Mesenchymal stem cell (in vitro differentiated cells and primary cell): ENCODE data around the gene RAP1GAP.

ENCODE experiments used
- DNase-seq: peaks from one replicate; pipeline ENCODE4 v3.0.0-alpha.2; 2013
- H2AFZ ChIP-seq: one replicate; pipeline ENCODE4 v1.6.1; 2013; ENCODE audit warnings: low read depth, mild to moderate bottlenecking, control low read depth, inconsistent platforms, low read length, moderate library complexity
- H2AK5ac ChIP-seq: 2 replicates; pipeline ENCODE4 v1.6.1; 2013; ENCODE audit warnings: low read length, moderate library complexity, mild to moderate bottlenecking, inconsistent platforms; ENCODE audit not compliant: severe bottlenecking
- H2BK120ac ChIP-seq: one replicate; pipeline ENCODE4 v1.6.1; 2013; ENCODE audit warnings: low read depth, mild to moderate bottlenecking, inconsistent platforms, low read length, moderate library complexity
- H2BK12ac ChIP-seq, 2 experiments: one replicate each; pipeline ENCODE4 v1.6.1; 2013; ENCODE audit warnings: inconsistent platforms in 2 of 2, low read length in 2 of 2, mild to moderate bottlenecking in 2 of 2, moderate library complexity in 2 of 2, control low read depth in 1 of 2
- H2BK15ac ChIP-seq: one replicate; pipeline ENCODE4 v1.6.1; 2013; ENCODE audit warnings: mild to moderate bottlenecking, low read depth, inconsistent platforms; ENCODE audit not compliant: poor library complexity, severe bottlenecking
- H2BK5ac ChIP-seq: 2 replicates; pipeline ENCODE4 v1.6.1; 2013; ENCODE audit warnings: low read depth, mild to moderate bottlenecking, low read length, control low read depth, inconsistent platforms; ENCODE audit not compliant: poor library complexity, severe bottlenecking
- H3K14ac ChIP-seq, 2 experiments: one replicate each; pipeline ENCODE4 v1.6.1; 2013; ENCODE audit warnings: inconsistent platforms in 2 of 2, low read length in 2 of 2, control low read depth in 1 of 2, mild to moderate bottlenecking in 1 of 2, moderate library complexity in 1 of 2
- H3K18ac ChIP-seq, 2 experiments: one replicate each; pipeline ENCODE4 v1.6.1; 2013; ENCODE audit warnings: inconsistent platforms in 2 of 2, low read length in 2 of 2, control low read depth in 1 of 2, low read depth in 1 of 2, mild to moderate bottlenecking in 1 of 2
- H3K23ac ChIP-seq, 2 experiments: one replicate each; pipeline ENCODE4 v1.6.1; 2013; ENCODE audit warnings: inconsistent platforms in 2 of 2, low read length in 2 of 2, mild to moderate bottlenecking in 2 of 2, moderate library complexity in 2 of 2, control low read depth in 1 of 2
- H3K27ac ChIP-seq: 2 replicates; pipeline ENCODE4 v1.5.1; 2013; ENCODE audit warnings: mild to moderate bottlenecking, moderate library complexity, low read length, control low read depth, inconsistent platforms; ENCODE audit not compliant: poor library complexity, severe bottlenecking
- H3K27me3 ChIP-seq, 2 experiments: 2 replicates each; pipeline versions ENCODE4 v1.6.1 to v1.7.0; 2013; ENCODE audit warnings: low read length in 2 of 2, mild to moderate bottlenecking in 2 of 2, moderate library complexity in 2 of 2, control low read depth in 1 of 2, inconsistent platforms in 1 of 2; ENCODE audit not compliant: control insufficient read depth in 1 of 2, insufficient read depth in 1 of 2
- H3K36me3 ChIP-seq, 2 experiments: 2 replicates each; pipeline versions ENCODE4 v1.6.1 to v1.7.0; 2013; ENCODE audit warnings: low read length in 2 of 2, control low read depth in 1 of 2, inconsistent platforms in 1 of 2, low read depth in 1 of 2, mild to moderate bottlenecking in 1 of 2; ENCODE audit not compliant: insufficient read depth in 2 of 2, control insufficient read depth in 1 of 2
- H3K4ac ChIP-seq, 2 experiments: one replicate each; pipeline ENCODE4 v1.6.1; 2013; ENCODE audit warnings: inconsistent platforms in 2 of 2, low read length in 2 of 2, mild to moderate bottlenecking in 2 of 2, moderate library complexity in 2 of 2, control low read depth in 1 of 2, low read depth in 1 of 2
- H3K4me1 ChIP-seq: 2 replicates; pipeline ENCODE4 v1.6.1; 2013; ENCODE audit warnings: low read depth, low read length, control low read depth; ENCODE audit not compliant: control insufficient read depth, insufficient read depth
- H3K4me2 ChIP-seq: 2 replicates; pipeline ENCODE4 v1.6.1; 2013; ENCODE audit warnings: low read length, mild to moderate bottlenecking, inconsistent platforms; ENCODE audit not compliant: poor library complexity, severe bottlenecking
- H3K4me3 ChIP-seq, 2 experiments: 2 replicates each; pipeline versions ENCODE4 v1.5.1 to v1.7.0; 2013; ENCODE audit warnings: low read length in 2 of 2, mild to moderate bottlenecking in 2 of 2, control low read depth in 1 of 2, low read depth in 1 of 2; ENCODE audit not compliant: insufficient read depth in 1 of 2
- H3K79me1 ChIP-seq: replicated peaks from 2 replicates; pipeline ENCODE4 v1.6.1; 2013; ENCODE audit warnings: mild to moderate bottlenecking, control low read depth, low read length, inconsistent platforms; ENCODE audit not compliant: poor library complexity, severe bottlenecking
- H3K9ac ChIP-seq: 2 replicates; pipeline ENCODE4 v1.7.0; 2013; ENCODE audit warnings: mild to moderate bottlenecking, low read length, moderate library complexity
- H3K9me3 ChIP-seq: 2 replicates; pipeline ENCODE4 v1.7.0; 2013; ENCODE audit warnings: mild to moderate bottlenecking, low read length; ENCODE audit not compliant: control insufficient read depth
- H4K8ac ChIP-seq: one replicate; pipeline ENCODE4 v1.6.1; 2013; ENCODE audit warnings: inconsistent platforms, mild to moderate bottlenecking, low read length, moderate library complexity
- H4K91ac ChIP-seq: one replicate; pipeline ENCODE4 v1.6.1; 2013; ENCODE audit warnings: mild to moderate bottlenecking, low read length, inconsistent platforms
- WGBS: methylation state at CpG from one replicate; pipeline ENCODE4 v1.1.7; 2013; ENCODE audit warnings: mixed read lengths; 5-methylcytosine and 5-hydroxymethylcytosine counted together

RAP1GAP gene

DNA sequence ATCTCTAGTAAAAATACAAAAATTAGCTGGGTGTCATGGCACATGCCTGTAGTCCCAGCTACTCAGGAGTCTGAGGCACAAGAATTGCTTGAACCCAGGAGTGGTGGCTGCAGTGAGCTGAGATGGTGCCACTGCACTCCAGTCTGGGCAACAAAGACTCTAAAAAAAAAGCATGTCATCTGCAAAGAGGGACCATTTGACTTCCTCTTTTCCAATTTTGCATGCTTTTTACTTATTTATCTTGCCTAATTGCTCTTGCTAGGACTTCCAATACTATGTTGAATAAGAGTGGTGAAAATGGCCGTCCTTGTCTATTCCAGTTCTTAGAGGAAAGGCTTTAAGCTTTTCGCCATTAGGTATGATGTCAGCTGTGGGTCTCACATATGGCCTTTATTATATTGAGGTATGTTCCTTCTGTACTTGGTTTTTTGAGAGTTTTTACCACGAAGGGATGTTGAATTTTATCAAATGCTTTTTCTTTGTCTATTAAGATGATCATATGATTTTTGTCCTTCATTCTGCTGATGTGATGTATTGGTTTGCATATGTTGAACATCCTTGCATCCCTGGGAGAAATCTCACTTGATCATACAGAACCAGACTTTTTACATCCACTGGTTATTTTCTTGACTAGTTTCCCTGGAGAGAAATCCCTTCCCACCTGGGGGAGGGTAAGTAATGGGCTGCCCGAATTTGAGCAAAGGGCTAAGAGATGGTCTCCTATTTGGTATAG lies 17.0 kb upstream of the RAP1GAP start:
- Histone ChIP-seq H3K9me3 (peaks cover 27% of the 10 kb centered on the region), H2BK12ac (no peak overlapping the region), H3K27ac (no peak overlapping the region), H3K23ac (no peak overlapping the region), H3K4me2 (no peak overlapping the region), H3K4ac (no peak overlapping the region), H3K79me1 (peaks cover 15% of the 10 kb centered on the region), H2BK120ac (no peak overlapping the region), H4K91ac (no peak overlapping the region), H3K14ac (no peak overlapping the region), H2BK5ac (no peak overlapping the region), H4K8ac (no peak overlapping the region), H3K9ac (no peak overlapping the region), H2AK5ac (no peak overlapping the region), H3K4me3 (no peak overlapping the region), H3K36me3 (peaks cover 39 to 87% of the 10 kb centered on the region in 2 experiments), H3K27me3 (no peaks in the 10 kb centered on the region), H3K4me1 (no peaks in the 10 kb centered on the region), H2AFZ (no peak overlapping the region), H2BK15ac (no peak overlapping the region), H3K18ac (no peak overlapping the region)
- no peak for DNase-seq
- WGBS = 96% methylated on average over 4 of the region's 4 CpGs

- no peak overlapping the region for H4K91ac ChIP-seq
- H2BK120ac ChIP-seq = no peak overlapping the region
- H3K36me3 ChIP-seq = peaks cover 25 to 89% of the 10 kb centered on the region in 2 experiments
- H3K4me2 ChIP-seq = no peak overlapping the region
- H2AFZ ChIP-seq = no peak overlapping the region
- no peak overlapping the region for H3K18ac ChIP-seq
- H2BK12ac ChIP-seq = no peak overlapping the region
- no peak for DNase-seq
- no peak overlapping the region for H2AK5ac ChIP-seq
- H3K4ac ChIP-seq = no peak overlapping the region
- WGBS = 100% methylated on average over 3 of the region's 9 CpGs
- H2BK15ac ChIP-seq = no peak overlapping the region
- no peaks in the 10 kb centered on the region for H3K27me3 ChIP-seq
- H4K8ac ChIP-seq = no peak overlapping the region
- peaks cover 20% of the 10 kb centered on the region for H3K9me3 ChIP-seq
- peaks cover 3% of the 10 kb centered on the region for H3K4me1 ChIP-seq
- peaks cover 3% of the 10 kb centered on the region for H3K79me1 ChIP-seq
- H3K23ac ChIP-seq = no peak overlapping the region
- H3K9ac ChIP-seq = no peak overlapping the region
- H3K14ac ChIP-seq = no peak overlapping the region
- H3K27ac ChIP-seq = no peak overlapping the region
- no peak overlapping the region for H3K4me3 ChIP-seq
- H2BK5ac ChIP-seq = no peak overlapping the region
These were observed 12.3 kb upstream of the RAP1GAP start for GRCh38 chr1:21681426-21681825.

GRCh38 chr1:21680918-21681317 lies 11.8 kb upstream of the RAP1GAP start:
- Histone ChIP-seq H3K9ac (no peak overlapping the region), H3K79me1 (peaks cover 3% of the 10 kb centered on the region), H3K4me3 (no peak overlapping the region), H4K8ac (no peak overlapping the region), H3K27ac (no peak overlapping the region), H3K23ac (no peak overlapping the region), H2BK5ac (no peak overlapping the region), H2AK5ac (no peak overlapping the region), H3K4me2 (no peak overlapping the region), H3K9me3 (peaks cover 15% of the 10 kb centered on the region), H4K91ac (no peak overlapping the region), H3K18ac (no peak overlapping the region), H2BK15ac (no peak overlapping the region), H3K27me3 (no peaks in the 10 kb centered on the region), H2AFZ (no peak overlapping the region), H3K4me1 (peaks cover 5% of the 10 kb centered on the region), H3K36me3 (peaks cover 24 to 86% of the 10 kb centered on the region in 2 experiments), H2BK12ac (no peak overlapping the region), H2BK120ac (no peak overlapping the region), H3K14ac (no peak overlapping the region), H3K4ac (no peak overlapping the region)
- no peak for DNase-seq
- WGBS = 95% methylated on average over 3 of the region's 3 CpGs

GRCh38 chr1:21680381-21680780 lies 11.2 kb upstream of the RAP1GAP start:
- Histone ChIP-seq H2BK120ac (no peak overlapping the region), H3K23ac (no peak overlapping the region), H3K9ac (no peak overlapping the region), H3K18ac (no peak overlapping the region), H2AFZ (no peak overlapping the region), H3K9me3 (peaks cover 9% of the 10 kb centered on the region), H3K4me2 (no peak overlapping the region), H2BK12ac (no peak overlapping the region), H3K4me3 (no peak overlapping the region), H4K8ac (no peak overlapping the region), H2AK5ac (no peak overlapping the region), H3K4ac (no peak overlapping the region), H3K14ac (no peak overlapping the region), H2BK5ac (no peak overlapping the region), H3K27me3 (no peaks in the 10 kb centered on the region), H4K91ac (no peak overlapping the region), H2BK15ac (no peak overlapping the region), H3K4me1 (peaks cover 7% of the 10 kb centered on the region), H3K79me1 (peaks cover 3% of the 10 kb centered on the region), H3K27ac (no peak overlapping the region), H3K36me3 (peaks cover 19 to 81% of the 10 kb centered on the region in 2 experiments)
- no peak for DNase-seq
- 100% methylated on average over 1 of the region's 1 CpG for WGBS
